Uterus (tissue), 4 donors: ENCODE measurements around the gene MT1M. TPM values are rescaled to one million over a fixed set of nuclear protein-coding genes. Genes with fewer than 3 reads are reported as not detected.

Source experiments
- DNase-seq, 2 donors: peaks; one replicate each; pipeline ENCODE4 v3.0.0-alpha.2; 2019 to 2020
- H3K27ac ChIP-seq, 2 donors: fragments of 200-600 bp; sonication (generic); 1 replicate in 1 of 2; 2 replicates in 1 of 2; pipeline ENCODE4 v1.5.1; 2016 to 2018
- H3K27me3 ChIP-seq, 2 donors: fragments of 200-600 bp; sonication (generic); one replicate each; pipeline ENCODE4 v1.5.1; 2018 to 2019; ENCODE audit warnings: control low read depth in 1 of 2
- H3K36me3 ChIP-seq, 2 donors: fragments of 200-600 bp; sonication (generic); one replicate each; pipeline ENCODE4 v1.5.1; 2019; ENCODE audit warnings: control low read depth in 1 of 2
- H3K4me1 ChIP-seq, 2 donors: fragments of 200-600 bp; sonication (generic); one replicate each; pipeline ENCODE4 v1.5.1; 2018 to 2019; ENCODE audit warnings: control low read depth in 1 of 2
- H3K4me3 ChIP-seq, 2 donors: fragments of 200-600 bp; sonication (generic); 1 replicate in 1 of 2; 2 replicates in 1 of 2; pipeline ENCODE4 v1.5.1; 2018 to 2019; ENCODE audit warnings: mild to moderate bottlenecking in 1 of 2
- H3K9me3 ChIP-seq, 2 donors: fragments of 200-600 bp; sonication (generic); one replicate each; pipeline ENCODE4 v1.5.1; 2019; ENCODE audit warnings: control low read depth in 1 of 2
- CTCF ChIP-seq, 4 experiments: fragments of 200-600 bp in 2 of 4; fragments of 450-650 bp in 2 of 4; sonication (generic) in 2 of 4; IDR thresholded peaks; one replicate each; pipeline ENCODE4 v1.5.1; 2016 to 2019; ENCODE audit warnings: antibody characterized with exemption in 4 of 4, mild to moderate bottlenecking in 2 of 4, moderate library complexity in 1 of 4
- POLR2A ChIP-seq, 2 donors: fragments of 450-650 bp; IDR thresholded peaks; one replicate each; pipeline ENCODE4 v1.6.1; 2016; ENCODE audit warnings: antibody characterized with exemption in 2 of 2, mild to moderate bottlenecking in 1 of 2, moderate library complexity in 1 of 2
- intact Hi-C: fragments of 100-400 bp; cut with DNase I; formaldehyde crosslinking; loops from one replicate; pipeline ENCODE4 v1.15.1; 2023; ENCODE audit warnings: low total_unique reads
- total RNA-seq, 4 donors: library from RNA; depleted of rRNA in 3 of 4; stranded (reverse); fragments of >200 nt in 3 of 4; gene quantifications; one replicate each; pipeline versions ENCODE4 v1.1.0 to v1.2.4, GENCODE V29; 2014 to 2023
- donor health status: DM: yes; HTN: yes; CAD: no.

The MT1M gene
- total RNA-seq, 4 donors from 2014 or later: 6.2 to 16.6 TPM; not detected in 2

- peak overlapping the region; percentile 46 to 54 for H3K4me3 ChIP-seq
- H3K27ac ChIP-seq: peak overlapping the region; percentile 85 to 88
- H3K4me1 ChIP-seq: peaks cover 0 to 3% of the 10 kb centered on the region in 2 donors
- no peaks in the 10 kb centered on the region for H3K27me3 ChIP-seq
- H3K9me3 ChIP-seq: no peaks in the 10 kb centered on the region
- H3K36me3 ChIP-seq: no peaks in the 10 kb centered on the region
- peak; percentile 72 to 76 for DNase-seq
- TF ChIP-seq POLR2A (IDR thresholded peaks at IDR 0.05): no peak
- no peak for TF ChIP-seq CTCF (IDR thresholded peaks at IDR 0.05)
- intact Hi-C loops: no loop called here
Measured at GRCh38 chr16:56625943-56626654, 6.4 kb upstream of the MT1M start.

- Histone ChIP-seq H3K27me3 (no peaks in the 10 kb centered on the region), H3K4me1 (peaks cover 0 to 3% of the 10 kb centered on the region in 2 donors), H3K9me3 (no peaks in the 10 kb centered on the region), H3K36me3 (no peaks in the 10 kb centered on the region), H3K4me3 (peak overlapping the region; percentile 46 to 54), H3K27ac (peak overlapping the region; percentile 85 to 88)
- TF ChIP-seq CTCF (IDR thresholded peaks at IDR 0.05): no peak
- TF ChIP-seq POLR2A (IDR thresholded peaks at IDR 0.05): no peak
- no peak for DNase-seq
- intact Hi-C loops: no loop called here
Measured at GRCh38 chr16:56626685-56627084, 5.8 kb upstream of the MT1M start.

GRCh38 chr16:56628486-56629350, 3.7 kb upstream of the MT1M start:
- Histone ChIP-seq H3K9me3 (no peaks in the 10 kb centered on the region), H3K27me3 (no peaks in the 10 kb centered on the region), H3K4me1 (peaks cover 0 to 3% of the 10 kb centered on the region in 2 donors), H3K4me3 (no peak overlapping the region), H3K36me3 (no peaks in the 10 kb centered on the region), H3K27ac (no peak overlapping the region)
- TF ChIP-seq CTCF (IDR thresholded peaks at IDR 0.05) (no peak), POLR2A (IDR thresholded peaks at IDR 0.05) (no peak)
- DNase-seq: no peak
- intact Hi-C loops: no loop called here

GRCh38 chr16:56629531-56629930, 2.9 kb upstream of the MT1M start:
- intact Hi-C loops: no loop called here
- Histone ChIP-seq H3K27me3 (no peaks in the 10 kb centered on the region), H3K27ac (no peak overlapping the region), H3K9me3 (no peaks in the 10 kb centered on the region), H3K4me3 (no peak overlapping the region), H3K36me3 (no peaks in the 10 kb centered on the region), H3K4me1 (peaks cover 0 to 3% of the 10 kb centered on the region in 2 donors)
- no peak for DNase-seq
- no peak for TF ChIP-seq CTCF (IDR thresholded peaks at IDR 0.05)

- Histone ChIP-seq H3K27me3 (peaks cover 0 to under 1% of the 10 kb centered on the region in 2 donors), H3K4me1 (peaks cover 0 to 5% of the 10 kb centered on the region in 2 donors), H3K27ac (no peak overlapping the region), H3K9me3 (no peaks in the 10 kb centered on the region), H3K36me3 (no peaks in the 10 kb centered on the region), H3K4me3 (no peak overlapping the region)
- intact Hi-C loops: no loop called here
- DNase-seq: no peak
- TF ChIP-seq CTCF (IDR thresholded peaks at IDR 0.05) (no peak), POLR2A (IDR thresholded peaks at IDR 0.05) (no peak)
Measured at GRCh38 chr16:56630134-56630533, 2.3 kb upstream of the MT1M start.
